T-helper 22 cell (primary cell): ENCODE results near the gene UTY.

Experiments used
- DNase-seq: peaks from one replicate; pipeline ENCODE4 v3.0.0-alpha.2; 2020; ENCODE audit warnings: low read depth

Gene UTY

GRCh38 chrY:13398876-13399275, 81.0 kb downstream of the UTY start:
- no peak for DNase-seq

GRCh38 chrY:13381110-13381683, 98.6 kb downstream of the UTY start:
- no peak for DNase-seq

DNA sequence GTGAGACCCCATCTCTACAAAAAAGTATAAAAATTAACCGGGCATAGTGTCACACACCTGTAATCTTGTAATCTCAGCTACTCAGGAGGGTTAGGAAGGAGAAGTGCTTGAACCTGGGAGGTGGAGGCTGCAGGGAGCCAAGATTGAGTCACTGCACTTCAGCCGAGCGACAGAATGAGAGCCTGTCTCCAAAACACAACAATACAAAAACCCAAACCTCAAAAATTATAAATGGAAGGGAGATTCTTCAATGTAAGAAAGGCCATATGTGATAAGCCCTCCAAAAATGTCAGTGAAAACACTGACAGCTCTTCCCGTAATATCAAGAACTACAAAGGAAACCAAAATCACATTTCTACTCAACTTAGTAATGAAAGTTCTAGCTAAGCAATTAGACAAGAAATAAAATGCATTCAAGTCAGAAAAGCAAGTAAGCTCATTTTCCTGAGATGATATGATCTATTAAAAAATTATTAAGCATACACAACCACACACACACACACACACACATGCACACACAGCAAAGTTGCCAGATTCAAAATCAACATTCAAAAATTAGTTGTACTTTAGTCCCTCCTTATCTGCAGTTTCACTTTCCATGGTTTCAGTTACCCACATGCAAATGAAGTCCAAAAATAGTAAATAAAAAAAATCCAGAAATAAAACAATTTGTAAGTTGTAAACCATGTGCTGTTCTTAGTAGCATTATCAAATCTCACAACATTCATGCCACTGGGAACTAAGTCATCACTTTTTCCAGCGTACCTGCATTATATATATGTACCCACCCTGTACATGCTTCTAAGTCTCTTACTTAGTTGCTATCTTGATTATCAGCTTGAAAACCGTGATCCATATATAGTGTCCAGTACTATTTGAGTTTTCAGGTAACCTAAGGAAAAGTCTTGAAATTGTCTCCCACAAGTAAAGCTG, 108.7 kb downstream of the UTY start:
- no peak for DNase-seq

DNA sequence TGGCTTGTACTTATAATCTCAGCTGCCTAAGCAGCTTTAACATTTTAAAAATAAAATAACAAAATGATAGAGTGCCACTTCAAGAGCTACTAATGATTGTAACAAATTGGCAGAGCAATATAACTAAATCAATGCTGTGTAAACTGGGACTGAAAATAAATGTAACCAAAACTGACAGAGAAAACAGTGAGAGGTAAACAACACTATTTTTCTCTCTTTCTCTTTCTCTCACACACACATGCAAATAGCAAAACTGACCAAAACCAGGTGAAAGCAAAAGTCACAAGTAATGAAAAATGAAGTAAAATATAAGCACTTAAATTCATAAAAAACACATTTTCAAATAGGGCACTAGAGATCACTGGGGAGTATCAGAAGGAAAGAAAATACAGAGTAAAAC, 109.6 kb downstream of the UTY start:
- DNase-seq, result no peak

- DNase-seq, result no peak
Observed at GRCh38 chrY:13368513-13368845, 111.4 kb downstream of the UTY start.

DNA sequence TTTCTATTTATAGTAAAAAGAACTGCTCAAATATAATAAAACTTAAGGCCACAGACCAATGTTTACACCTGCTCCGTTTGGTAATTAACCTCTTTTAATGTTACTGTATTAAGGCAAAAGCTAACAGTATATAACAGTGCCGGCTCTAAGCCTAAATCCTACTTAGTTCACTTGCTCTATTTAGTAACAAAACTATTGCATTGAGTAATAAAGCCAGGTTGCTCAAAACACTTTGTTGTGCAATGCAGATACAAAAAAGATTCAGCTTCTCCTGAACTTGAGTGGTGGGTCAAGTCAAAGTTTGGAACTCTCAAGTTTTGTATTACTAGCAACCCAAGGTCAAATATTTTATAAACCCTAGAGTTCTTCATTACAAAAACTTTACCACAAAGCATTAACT, 116.2 kb downstream of the UTY start:
- DNase-seq, result no peak

- no peak for DNase-seq
Observed at GRCh38 chrY:13362662-13363061, 117.2 kb downstream of the UTY start.

DNA sequence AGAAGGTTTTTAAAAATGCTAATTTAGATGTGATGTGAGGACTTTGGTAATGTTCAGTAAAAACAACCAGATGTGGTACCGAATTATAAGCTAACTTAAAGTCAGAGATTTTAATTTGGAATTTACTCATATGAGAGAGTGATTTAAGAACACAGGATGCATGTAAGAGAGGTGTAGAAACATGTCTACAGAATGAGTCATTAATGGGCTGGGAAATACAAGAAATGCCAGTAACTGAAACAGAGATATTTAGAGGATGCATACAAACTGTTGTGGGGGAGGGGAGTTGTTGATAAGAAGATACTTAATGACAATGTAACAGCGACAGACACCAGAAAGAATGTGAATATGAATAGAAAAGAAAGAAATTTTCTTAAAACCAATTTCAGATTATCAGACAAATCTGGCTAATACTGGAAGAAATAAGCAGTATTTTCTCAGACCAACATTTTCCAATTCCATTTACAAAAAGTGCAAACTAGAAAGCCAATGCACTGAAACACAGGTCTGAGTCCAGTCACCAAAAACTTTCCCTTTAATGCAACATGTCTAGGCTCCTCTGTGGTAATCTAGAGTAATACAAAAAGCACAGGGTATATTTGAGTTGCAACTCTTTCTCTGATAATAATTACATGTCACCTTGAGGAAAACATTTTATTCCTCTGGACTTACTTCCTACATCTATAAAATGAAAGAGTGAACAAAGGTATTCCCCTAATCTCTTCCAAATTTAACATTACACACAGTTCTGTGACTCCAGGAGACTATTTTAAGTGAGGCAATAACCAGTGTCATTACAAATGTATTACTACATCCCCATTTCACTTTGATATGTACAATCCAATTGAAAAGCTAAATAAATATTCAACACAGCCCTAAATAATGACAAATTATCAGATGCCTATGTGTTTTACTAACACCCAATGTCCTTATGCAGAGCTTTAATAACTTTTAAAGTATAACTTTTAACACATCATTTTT, 117.9 kb downstream of the UTY start:
- DNase-seq, result no peak

DNA sequence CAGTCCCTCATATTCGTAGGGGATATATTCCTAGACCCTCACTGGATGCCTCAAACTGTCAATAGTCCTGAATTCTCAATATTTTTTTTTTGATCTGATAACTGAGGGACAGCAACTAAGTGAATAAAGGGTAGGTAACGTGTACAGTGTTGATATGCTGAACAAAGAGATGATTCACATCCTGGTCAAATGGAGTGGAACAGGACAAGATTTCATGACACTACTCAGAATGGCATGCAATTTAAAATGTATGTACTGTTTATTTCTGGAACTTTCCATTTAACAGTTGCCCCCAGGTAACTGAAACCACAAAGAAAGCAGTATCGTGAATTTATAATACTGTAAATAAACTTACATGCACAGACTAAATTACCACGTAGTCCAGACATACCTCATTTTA, 128.4 kb downstream of the UTY start:
- no peak for DNase-seq

GRCh38 chrY:13347106-13347505, 132.7 kb downstream of the UTY start:
- no peak for DNase-seq

DNA sequence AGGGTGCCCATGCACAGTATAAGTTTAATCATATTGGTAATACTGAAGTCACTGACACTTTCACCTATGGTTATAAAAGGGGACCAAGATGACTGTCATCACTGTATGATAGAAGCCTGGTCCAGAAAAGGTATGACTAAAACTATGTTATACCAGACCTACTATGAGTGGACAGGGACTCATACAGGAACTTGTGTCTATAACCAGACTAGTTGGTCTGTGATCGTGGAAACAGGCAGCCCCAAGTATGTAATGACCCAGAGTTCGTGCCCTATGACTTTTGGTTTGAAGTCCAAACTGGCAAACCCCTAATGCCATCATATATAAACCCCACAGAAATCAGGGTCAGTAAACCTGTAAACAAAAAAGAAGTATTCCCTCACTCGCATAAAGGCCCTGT, 134.3 kb downstream of the UTY start:
- no peak for DNase-seq

- DNase-seq, result no peak
Observed at GRCh38 chrY:13343307-13343946, 136.4 kb downstream of the UTY start.

GRCh38 chrY:13339939-13340338, 139.9 kb downstream of the UTY start:
- DNase-seq, result no peak

GRCh38 chrY:13339381-13339780, 140.5 kb downstream of the UTY start:
- no peak for DNase-seq

DNA sequence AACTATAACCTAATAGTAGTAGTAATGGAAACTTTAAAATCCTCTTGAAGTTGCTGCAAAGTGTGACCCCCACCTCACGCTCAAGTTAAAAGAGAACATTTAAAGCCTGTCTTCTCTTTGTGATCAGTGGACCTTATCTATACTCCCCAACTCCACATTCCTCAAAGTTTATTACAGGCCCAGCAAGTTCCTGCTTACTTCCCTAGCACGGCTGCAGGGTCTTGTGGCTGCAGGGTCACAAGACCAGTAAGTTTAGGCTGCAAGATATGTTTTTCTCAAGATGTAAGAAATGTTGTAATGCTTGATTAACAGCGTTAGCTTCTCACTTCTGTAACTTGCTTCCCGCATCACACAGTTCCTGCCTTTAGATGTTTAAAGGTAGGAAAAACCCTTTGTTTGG, 141.1 kb downstream of the UTY start:
- no peak for DNase-seq

DNA sequence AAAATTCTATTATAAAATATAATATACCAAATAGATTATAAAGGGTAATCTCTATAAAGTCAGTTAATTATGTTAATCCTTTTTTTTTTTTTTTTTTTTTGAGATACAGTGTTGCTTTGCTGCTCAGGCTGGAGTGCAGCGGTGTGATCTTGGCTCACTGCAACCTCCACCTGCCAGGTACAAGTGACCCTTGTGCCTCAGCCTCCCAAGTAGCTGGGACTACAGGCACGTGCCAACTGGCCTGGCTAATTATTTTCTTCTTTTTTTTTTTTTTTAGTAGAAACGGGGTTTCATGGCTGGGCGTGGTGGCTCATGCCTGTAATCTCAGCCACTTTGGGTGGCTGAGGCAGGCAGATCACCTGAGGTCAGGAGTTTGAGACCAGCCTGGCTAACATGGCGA, 141.9 kb downstream of the UTY start:
- no peak for DNase-seq

- DNase-seq, result no peak
Observed at GRCh38 chrY:13333791-13334190, 146.0 kb downstream of the UTY start.

GRCh38 chrY:13330651-13331050, 149.2 kb downstream of the UTY start:
- no peak for DNase-seq

DNA sequence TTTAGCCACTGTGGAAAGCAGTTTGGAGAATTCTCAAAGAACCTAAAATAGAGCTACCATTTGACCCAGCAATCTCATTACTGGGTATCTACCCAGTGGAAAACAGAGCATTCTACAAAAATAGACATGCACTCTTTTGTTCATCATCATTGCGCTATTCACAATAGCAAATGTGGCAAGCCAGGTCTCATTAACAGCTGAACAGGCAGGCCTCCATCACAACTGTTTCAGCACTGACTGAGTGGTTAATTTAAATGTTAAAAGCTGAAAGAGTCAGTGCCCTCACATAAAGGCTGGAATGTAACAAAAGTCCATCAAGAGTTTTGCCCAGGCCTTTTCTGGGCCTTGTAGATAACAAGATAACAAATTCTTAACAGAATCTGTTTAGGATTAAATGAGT, 166.9 kb downstream of the UTY start:
- DNase-seq, result no peak

DNA sequence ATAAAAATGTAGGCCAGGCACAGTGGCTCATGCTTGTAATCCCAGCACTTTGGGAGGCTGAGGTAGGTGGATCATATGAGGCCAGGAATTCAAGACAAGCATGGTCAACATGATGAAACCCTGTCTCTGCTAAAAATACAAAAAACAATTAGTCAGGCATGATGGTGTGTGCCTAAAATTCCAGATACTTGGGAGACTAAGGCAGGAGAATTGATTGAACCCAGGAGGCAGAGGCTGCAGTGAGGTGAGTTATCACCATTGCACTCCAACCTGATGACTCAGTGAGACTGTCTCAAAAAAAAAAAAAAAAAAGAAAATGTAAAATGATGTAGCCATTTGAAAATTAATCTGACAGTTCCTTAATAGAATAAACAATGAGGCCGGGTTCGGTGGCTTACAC, 171.9 kb downstream of the UTY start:
- no peak for DNase-seq

GRCh38 chrY:13300795-13301194, 179.0 kb downstream of the UTY start:
- no peak for DNase-seq

DNA sequence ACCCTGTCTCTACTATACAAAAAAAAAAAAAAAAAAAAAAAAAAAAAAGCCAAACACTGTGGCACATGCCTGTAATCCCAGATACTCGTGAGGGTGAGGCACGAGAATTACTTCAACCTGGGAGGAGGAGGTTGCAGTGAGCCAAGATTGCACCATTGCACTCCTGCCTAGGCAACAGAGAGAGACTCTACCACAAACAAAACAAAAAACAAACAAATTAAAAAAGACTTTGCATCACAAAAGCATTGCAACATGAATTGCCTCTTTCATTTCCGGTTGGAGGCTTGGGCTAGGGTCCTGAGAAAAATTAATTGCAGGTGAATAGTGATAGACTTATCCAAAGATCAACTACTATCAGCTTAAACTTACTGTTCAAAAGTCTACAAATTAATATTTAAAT, 180.4 kb downstream of the UTY start:
- no peak for DNase-seq
